Measurements from ENCODE around the gene PIK3C2G. TPM values are rescaled to one million over a fixed set of nuclear protein-coding genes. Genes with fewer than 3 reads are reported as not detected.

PIK3C2G gene
- total RNA-seq, 1 donor from 2014 or later, result 4.6 TPM

DNA sequence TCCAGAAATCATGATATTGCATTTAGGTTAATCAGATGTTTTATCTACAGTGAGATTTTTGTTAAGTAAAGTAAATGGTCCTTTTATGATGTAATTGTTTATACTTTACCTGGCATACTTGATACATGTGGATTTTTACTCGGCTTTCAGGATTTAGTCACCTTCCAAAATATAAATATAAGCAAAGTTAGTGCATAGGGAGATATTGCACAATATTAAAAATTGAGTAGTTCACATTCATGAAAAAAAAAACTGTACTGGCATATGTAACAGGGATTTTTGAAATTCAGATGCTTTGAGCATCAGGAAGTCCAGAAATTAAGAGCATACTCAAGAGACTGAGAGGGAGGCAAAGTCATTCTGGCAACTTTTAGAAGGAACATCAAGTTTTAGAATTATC, 303.0 kb downstream of the PIK3C2G start:
- H3K4me1 Mint-ChIP-seq (ENCODE audit: unreplicated experiment), result no peaks in the 10 kb centered on the region
- H3K36me3 Mint-ChIP-seq, result no peaks in the 10 kb centered on the region
- DNase-seq (ENCODE audit: extremely low spot score, unreplicated experiment), result no peak
- peaks cover 5% of the 10 kb centered on the region for H3K9me3 Mint-ChIP-seq
- no peak overlapping the region for H3K4me3 Mint-ChIP-seq
- no peak overlapping the region for H3K27ac Mint-ChIP-seq
- no peaks in the 10 kb centered on the region for H3K27me3 Mint-ChIP-seq
- TF ChIP-seq, protein P1, sequence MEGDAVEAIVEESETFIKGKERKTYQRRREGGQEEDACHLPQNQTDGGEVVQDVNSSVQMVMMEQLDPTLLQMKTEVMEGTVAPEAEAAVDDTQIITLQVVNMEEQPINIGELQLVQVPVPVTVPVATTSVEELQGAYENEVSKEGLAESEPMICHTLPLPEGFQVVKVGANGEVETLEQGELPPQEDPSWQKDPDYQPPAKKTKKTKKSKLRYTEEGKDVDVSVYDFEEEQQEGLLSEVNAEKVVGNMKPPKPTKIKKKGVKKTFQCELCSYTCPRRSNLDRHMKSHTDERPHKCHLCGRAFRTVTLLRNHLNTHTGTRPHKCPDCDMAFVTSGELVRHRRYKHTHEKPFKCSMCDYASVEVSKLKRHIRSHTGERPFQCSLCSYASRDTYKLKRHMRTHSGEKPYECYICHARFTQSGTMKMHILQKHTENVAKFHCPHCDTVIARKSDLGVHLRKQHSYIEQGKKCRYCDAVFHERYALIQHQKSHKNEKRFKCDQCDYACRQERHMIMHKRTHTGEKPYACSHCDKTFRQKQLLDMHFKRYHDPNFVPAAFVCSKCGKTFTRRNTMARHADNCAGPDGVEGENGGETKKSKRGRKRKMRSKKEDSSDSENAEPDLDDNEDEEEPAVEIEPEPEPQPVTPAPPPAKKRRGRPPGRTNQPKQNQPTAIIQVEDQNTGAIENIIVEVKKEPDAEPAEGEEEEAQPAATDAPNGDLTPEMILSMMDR (conservative IDR thresholded peaks at IDR 0.05), result no peak

DNA sequence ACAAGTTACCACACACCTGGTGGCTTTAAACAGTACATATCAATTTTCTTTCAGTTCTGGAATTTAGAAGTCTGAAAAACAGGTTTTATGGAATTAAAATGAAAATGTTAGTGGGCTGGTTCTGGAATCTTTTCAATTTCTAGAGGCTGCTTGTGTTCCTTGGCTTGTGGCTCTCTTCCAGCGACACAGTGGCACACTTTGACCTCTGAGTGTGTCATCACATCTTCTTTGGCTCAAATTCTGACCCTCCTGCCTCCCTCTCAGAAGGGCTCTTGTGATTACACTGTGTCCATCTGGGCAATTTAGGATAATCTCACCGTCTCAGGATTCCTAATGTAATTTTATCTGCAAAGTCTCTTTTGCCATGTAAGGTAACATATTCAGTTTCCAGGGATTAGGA, 306.5 kb downstream of the PIK3C2G start:
- Mint-ChIP-seq H3K27me3 (no peaks in the 10 kb centered on the region), H3K36me3 (no peaks in the 10 kb centered on the region), H3K9me3 (no peaks in the 10 kb centered on the region), H3K4me3 (no peak overlapping the region), H3K27ac (no peak overlapping the region), H3K4me1 (ENCODE audit: unreplicated experiment) (no peaks in the 10 kb centered on the region)
- DNase-seq (ENCODE audit: extremely low spot score, unreplicated experiment), result no peak
- TF ChIP-seq, protein P1 (conservative IDR thresholded peaks at IDR 0.05), result no peak

DNA sequence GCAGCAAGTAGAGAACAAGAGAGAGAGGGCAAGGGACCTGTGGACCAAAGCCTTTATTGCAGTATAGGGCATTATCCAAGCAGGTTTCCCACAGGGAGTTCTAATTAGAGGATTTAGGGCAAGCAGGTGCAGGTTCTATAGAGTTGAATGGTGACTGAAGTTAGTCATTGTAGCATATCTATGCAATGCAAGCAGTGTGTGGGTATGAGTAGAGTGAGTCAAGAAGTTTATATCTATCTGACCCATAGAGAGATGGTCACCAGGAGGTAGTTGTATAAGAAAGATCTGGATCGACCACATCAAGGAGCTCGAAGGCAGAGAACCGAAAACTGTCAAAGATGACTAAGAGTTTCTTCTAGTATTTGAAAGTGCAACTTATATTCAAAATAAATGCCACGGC, 309.2 kb downstream of the PIK3C2G start:
- Mint-ChIP-seq H3K4me1 (ENCODE audit: unreplicated experiment) (no peaks in the 10 kb centered on the region), H3K27me3 (no peaks in the 10 kb centered on the region), H3K9me3 (no peaks in the 10 kb centered on the region), H3K36me3 (peaks cover 3% of the 10 kb centered on the region), H3K27ac (no peak overlapping the region), H3K4me3 (no peak overlapping the region)
- no peak for DNase-seq (ENCODE audit: extremely low spot score, unreplicated experiment)
- TF ChIP-seq, protein P1 (conservative IDR thresholded peaks at IDR 0.05), result no peak

DNA sequence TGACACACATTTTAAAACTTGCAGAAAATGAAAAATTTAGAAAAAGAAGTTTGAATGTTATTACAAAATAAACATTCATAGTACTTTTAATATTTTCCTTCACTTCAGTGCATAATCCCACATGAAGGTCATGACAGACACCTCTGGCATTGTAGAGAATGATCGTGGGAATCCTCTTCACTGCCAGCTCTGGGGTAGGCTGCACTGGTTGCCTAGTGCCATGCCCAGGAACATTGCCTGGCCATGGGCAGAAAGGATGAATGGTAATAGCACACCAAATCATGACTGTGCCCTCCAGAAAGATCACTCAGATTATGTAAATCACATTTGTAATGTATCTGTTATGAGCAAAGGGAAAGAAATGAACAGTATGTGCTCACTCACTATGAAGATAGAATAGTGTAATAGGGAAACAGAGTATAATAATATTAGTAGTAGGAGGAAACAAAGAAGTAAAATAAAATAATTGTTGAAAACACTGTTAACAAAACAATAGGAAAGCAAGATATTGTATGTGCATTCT, 314.8 kb downstream of the PIK3C2G start:
- no peak overlapping the region for H3K4me3 Mint-ChIP-seq
- TF ChIP-seq, protein P1 (conservative IDR thresholded peaks at IDR 0.05), result no peak
- H3K27me3 Mint-ChIP-seq, result peaks cover 3% of the 10 kb centered on the region
- no peak overlapping the region for H3K27ac Mint-ChIP-seq
- no peaks in the 10 kb centered on the region for H3K9me3 Mint-ChIP-seq
- H3K36me3 Mint-ChIP-seq, result peaks cover 3% of the 10 kb centered on the region
- H3K4me1 Mint-ChIP-seq (ENCODE audit: unreplicated experiment), result no peaks in the 10 kb centered on the region
- no peak for DNase-seq (ENCODE audit: extremely low spot score, unreplicated experiment)

DNA sequence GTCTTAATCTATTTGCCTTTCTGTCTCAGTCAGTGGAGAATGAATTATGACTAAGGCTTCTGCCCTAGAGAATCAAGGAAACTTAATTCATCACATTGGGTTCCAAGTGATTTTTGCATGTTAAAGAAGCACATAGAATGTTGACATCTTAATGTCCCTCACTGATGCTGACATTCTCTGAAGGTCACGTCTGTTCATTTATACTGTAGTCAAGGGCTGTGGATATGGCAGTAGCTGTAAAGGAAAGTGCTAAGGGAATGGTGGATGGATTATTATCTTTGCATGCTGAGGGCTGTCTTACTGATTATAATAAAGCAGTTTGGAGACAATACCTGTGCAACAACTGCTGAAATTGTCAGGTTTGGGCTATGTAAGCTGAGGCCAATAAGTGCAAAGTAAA, 315.3 kb downstream of the PIK3C2G start:
- peaks cover 6% of the 10 kb centered on the region for H3K27me3 Mint-ChIP-seq
- no peak overlapping the region for H3K27ac Mint-ChIP-seq
- no peaks in the 10 kb centered on the region for H3K4me1 Mint-ChIP-seq (ENCODE audit: unreplicated experiment)
- no peaks in the 10 kb centered on the region for H3K9me3 Mint-ChIP-seq
- peaks cover 7% of the 10 kb centered on the region for H3K36me3 Mint-ChIP-seq
- no peak overlapping the region for H3K4me3 Mint-ChIP-seq
- no peak for DNase-seq (ENCODE audit: extremely low spot score, unreplicated experiment)
- TF ChIP-seq, protein P1 (conservative IDR thresholded peaks at IDR 0.05), result no peak

DNA sequence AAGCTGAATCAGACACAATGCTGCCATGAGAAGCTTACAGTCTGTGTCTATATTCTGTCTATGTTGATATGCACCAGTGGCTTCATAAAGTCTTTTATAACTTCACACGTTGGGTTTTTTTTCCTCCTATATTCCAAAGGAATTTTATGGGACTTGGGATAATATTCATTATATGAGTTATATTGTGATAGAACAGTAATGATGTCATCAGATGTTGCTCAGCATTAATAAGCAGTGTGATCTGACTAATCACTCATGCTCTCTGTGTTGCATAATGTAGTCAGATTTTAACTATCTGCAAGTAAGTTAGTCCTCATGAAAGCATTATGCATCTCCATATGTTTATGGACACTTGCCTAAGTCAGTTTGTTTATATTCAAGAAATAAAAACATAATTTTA, 316.9 kb downstream of the PIK3C2G start:
- TF ChIP-seq, protein P1 (conservative IDR thresholded peaks at IDR 0.05), result no peak
- H3K27me3 Mint-ChIP-seq, result peaks cover 6% of the 10 kb centered on the region
- no peaks in the 10 kb centered on the region for H3K4me1 Mint-ChIP-seq (ENCODE audit: unreplicated experiment)
- DNase-seq (ENCODE audit: extremely low spot score, unreplicated experiment), result no peak
- H3K36me3 Mint-ChIP-seq, result peaks cover 12% of the 10 kb centered on the region
- no peaks in the 10 kb centered on the region for H3K9me3 Mint-ChIP-seq
- H3K27ac Mint-ChIP-seq, result no peak overlapping the region
- H3K4me3 Mint-ChIP-seq, result no peak overlapping the region
